ENCODE data around the gene PLSCR3.

GRCh38 chr17:7352910-7353635, 41.3 kb downstream of the PLSCR3 start:
- TF ChIP-seq CTCF (conservative IDR thresholded peaks at IDR 0.05) (no peak), ZFX (IDR thresholded peaks at IDR 0.05) (no peak)
